NCI-H1048 (cell line): ENCODE data around the gene TRPV6.

ENCODE experiments used
- DNase-seq: peaks from one replicate; lab custom pipeline; 2025; lab: John Stamatoyannopoulos, UW

TRPV6 gene

GRCh38 chr7:142908290-142908689 lies 22.7 kb upstream of the TRPV6 start:
- DNase-seq = no peak

- DNase-seq = no peak
Measured at GRCh38 chr7:142906643-142907042, 21.1 kb upstream of the TRPV6 start.

DNA sequence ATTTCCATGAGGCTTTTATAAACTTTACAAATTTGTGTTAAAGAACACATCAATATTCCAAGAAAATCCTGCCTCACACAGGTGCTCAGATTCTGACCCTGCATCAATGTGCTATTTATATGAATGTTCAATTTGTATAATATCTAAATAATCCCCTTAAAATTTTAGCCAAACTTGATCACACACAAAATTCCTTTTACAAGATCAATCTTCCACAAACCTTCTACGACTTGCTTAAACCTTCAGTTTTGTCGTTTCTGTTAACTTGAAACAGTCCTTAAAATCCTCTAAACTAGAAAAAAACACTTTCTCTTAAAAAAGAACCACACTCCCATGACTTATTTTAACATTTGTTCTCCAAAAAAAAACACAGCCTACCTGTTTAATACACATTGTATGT lies 20.2 kb upstream of the TRPV6 start:
- no peak for DNase-seq

- no peak for DNase-seq
Measured at GRCh38 chr7:142904128-142904527, 18.6 kb upstream of the TRPV6 start.

- no peak for DNase-seq
Measured at GRCh38 chr7:142901426-142902259, 16.1 kb upstream of the TRPV6 start.

DNA sequence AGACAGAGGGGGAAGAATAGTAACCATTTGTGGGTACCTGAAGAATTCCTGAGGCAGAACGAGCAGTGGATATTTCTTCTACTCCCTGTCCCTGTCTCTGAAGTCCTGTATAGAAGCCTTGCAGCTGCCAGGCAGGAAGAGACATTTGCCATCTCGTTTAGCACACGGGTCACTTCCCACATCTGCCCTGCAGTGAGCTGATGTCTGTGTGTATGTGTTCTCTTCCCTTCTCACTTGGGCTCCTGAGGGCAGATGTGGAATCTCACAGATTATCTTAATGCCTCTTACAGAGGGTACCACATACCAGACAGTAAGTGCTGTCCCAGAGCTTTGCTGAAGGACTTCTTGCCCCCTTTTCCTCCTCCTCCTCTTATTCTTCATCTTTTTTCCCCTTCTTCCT lies 14.1 kb upstream of the TRPV6 start:
- no peak for DNase-seq

- no peak for DNase-seq
Measured at GRCh38 chr7:142898377-142899170, 13.0 kb upstream of the TRPV6 start.

DNA sequence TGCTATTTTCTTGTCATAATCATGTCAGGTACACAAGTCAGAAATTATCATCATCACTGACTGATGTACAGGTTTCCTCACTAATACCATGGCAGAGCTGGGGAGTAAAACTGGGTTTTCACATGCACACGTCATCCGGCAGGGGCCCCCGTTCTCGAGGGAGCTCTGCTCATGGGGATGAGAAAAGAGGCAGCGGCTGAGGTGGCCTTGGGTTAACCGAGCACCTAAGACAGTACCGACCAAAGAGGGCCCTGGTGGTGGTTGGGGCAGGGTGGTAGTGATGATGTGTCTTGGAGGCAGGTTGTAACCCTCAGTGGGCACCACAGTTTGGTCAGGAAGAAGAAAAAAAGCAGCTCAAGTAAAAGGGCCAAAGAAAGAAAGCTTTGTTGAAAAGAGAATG lies 12.1 kb upstream of the TRPV6 start:
- DNase-seq = no peak

- DNase-seq = no peak
Measured at GRCh38 chr7:142896741-142897379, 11.3 kb upstream of the TRPV6 start.

GRCh38 chr7:142896151-142896550 lies 10.6 kb upstream of the TRPV6 start:
- no peak for DNase-seq

DNA sequence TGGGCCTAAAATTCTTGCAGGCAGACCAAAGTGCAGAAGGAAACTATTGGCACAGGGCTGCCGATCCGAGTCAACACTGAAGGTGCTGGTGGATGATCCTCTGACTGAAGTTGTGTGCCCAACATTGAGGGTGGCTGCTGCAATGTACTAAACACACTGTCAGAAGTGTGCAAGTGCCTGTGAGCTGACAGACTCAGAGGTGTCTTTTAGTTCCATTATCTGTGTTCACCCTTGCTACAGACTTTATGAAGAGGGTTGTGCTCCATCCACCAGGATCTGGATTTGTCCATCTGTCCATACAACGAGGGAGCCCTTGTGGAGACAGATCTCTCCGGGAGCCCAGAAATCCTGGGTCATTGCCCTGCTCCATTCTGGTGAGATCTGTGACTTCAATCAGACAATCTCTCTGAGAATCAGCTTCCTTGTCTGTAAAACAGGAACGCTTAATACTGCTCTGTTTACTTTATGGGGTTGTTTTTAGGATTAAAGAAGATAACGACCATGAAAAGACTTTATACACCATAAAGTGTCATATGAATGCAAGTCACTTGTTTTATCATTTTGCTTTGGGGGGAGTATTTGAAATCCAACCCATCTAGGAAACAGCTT lies 9.5 kb upstream of the TRPV6 start:
- no peak for DNase-seq

DNA sequence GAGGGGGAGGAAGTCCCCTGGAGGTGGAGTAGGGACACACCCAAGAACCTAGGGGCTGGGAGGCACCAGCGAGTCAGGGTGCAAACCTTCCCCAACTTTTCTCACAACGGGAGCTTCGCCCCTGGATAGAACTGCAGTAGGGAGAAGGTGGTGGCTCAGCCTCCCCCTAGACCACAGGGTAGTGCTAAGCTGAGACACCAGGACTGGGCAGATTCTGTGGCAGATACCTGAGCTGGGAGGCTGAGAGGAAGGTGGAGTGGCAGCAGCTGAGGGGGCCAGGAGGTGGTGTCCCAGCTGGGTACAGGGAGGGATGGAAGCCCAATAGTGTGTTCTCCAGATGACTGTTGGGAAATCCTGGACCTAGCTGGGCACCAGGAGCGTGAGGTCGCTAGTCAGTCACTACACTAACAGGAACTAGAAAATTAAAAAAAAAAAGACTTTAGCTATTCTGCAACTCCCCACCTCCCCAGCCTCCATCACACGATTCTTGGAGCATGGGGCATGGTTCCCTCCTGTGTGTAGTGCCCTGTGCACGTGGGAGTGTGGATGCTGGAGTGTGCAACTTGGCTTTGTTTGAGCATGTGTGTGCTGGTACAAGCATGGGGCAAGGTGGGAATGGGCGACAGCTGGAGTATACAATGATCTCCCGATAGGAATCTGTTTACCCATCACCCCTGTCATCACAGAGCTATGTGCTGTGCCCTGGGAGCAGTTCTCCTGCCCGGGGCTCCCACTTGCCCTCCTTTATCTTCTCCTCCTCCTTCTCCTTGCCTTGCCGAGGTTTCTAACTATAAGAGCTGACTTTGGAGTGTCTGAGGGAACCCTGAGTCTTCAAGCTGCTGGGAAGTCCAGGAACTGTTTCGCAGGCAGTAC lies 8.8 kb upstream of the TRPV6 start:
- no peak for DNase-seq

GRCh38 chr7:142892951-142893350 lies 7.4 kb upstream of the TRPV6 start:
- DNase-seq = no peak

DNA sequence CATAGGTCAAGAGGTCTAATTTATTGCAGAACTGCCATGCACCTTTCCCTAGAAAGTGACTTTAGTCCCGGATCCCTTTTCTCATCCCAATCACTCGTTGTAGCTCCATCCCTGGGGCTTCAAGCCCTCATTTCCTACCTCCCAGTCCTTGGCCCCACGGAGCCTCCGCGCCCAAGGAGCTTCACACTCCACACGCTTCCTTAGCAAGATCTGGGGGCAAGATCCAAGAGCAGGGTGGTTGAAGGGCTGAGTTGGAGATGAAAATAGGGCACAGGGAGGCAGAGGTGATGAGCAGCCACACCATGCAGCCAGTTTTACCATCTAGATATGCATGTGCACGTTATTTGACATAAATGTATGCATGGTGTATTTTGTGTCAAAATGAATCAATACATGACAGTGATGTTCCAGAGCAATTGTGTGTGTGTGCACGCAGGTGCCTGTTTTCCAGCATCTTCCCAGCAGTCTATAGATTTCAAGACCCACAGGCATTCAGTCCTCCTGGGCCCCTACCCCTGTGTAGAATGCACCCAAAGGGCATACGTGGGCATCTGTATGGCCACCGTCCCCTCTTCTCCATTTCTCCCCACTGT lies 6.0 kb upstream of the TRPV6 start:
- no peak for DNase-seq

DNA sequence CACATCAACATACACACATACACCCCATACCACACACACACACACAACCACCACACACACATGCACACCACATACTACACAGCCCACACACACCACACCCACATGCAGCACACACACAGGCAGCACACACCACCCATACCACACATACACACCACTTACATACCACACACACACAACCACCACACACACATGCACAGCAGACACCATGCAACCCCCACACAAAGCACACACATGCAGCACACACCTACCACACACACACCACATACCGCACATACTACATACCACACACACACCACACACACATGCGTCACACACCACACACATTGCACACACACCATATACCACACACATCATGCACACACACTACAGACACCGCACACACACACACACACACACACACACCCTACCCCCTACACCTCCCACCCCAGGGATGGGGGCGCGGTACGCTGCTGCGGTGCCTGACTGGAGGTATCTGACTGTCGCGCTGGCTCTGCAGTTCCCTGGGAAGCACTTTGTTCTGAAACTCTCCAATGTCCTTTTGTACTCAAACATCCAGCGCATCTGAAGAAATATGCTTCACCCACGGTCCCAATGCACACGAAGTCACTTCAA lies 5.4 kb upstream of the TRPV6 start:
- DNase-seq = no peak

DNA sequence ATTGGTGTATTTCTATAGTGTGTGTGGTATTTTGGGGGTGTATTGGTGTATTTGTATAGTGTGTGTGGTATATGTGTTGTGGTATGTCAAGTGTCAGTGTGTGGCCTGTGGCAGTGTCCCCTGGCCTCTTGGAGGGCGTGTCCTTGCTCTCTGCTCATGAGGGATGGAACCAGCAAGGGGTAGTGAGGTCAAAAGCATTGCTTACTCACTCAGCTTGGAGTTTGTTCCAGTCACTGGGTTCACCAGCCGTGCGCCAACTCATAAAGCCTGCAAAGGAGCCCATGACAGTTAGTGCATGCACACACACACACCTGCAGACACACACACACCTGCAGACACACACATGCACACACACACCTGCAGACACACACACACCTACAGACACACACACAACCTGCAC lies 4.3 kb upstream of the TRPV6 start:
- DNase-seq = no peak

DNA sequence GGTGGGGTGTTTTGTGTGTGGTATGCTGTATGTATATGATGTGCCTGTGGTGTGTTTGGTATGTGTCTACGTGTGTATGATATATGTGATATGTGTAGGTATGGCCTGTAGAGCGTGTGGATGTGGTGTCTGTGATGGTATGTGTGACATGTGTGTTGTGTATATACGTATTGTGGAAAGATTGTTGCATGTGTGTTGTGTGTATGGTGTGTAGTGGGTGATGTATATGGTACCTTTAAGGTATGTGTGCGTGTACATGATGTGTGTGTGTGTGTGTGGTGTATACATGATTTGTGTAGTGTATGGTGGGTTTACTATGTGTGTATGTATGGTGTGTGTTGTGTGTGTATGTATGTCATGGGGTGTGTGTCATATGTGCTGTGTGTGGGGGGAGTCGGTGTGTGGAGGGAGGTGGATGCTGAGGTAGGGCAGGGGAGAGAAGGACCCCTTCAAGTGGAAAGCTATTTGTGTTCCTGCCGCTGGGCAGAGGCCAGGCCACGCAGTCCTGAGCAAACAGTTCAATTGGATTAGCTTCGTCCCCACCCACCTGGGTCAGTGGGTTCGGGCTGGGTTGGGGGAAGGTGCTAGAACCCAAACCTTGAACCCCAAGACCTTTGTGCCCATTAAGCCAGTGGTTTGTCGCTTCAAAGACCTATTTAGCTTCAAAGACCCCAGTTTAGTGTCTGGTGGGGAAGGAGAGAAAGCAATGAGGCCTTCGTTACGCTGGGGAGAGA lies 1.9 kb upstream of the TRPV6 start:
- DNase-seq = no peak

DNA sequence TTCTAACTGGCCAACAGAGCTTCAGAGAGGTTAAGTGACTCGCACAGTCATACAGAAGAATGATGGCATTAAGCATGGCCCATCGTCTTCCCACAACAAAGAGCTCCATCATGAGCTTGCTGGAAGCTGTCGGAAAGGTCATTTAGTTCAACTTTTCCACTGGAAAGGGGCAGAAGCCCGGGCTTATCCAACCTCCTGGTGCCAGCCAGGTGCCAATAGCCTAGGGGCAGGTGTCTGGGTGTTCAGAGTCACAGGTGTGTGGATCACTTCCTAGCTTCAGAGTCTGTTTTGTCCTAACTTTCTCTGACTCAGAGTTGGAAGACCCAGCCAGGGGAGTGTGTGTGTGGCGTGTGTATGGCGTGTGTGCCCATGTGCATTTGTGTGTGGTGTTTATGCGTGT lies 1.3 kb upstream of the TRPV6 start:
- no peak for DNase-seq

GRCh38 chr7:142884286-142884640 lies 1.3 kb downstream of the TRPV6 start:
- DNase-seq = no peak
